ENCODE results near the gene SPTLC2.

Gene SPTLC2

GRCh38 chr14:77470224-77470870, 146.1 kb downstream of the SPTLC2 start:
- DNase-seq (ENCODE audit: low spot score) (no peak), FAIRE-seq (no peak)

- FAIRE-seq (no peak), DNase-seq (ENCODE audit: low spot score) (no peak)
Measured at GRCh38 chr14:77469539-77469938, 146.9 kb downstream of the SPTLC2 start.

GRCh38 chr14:77469067-77469505, 147.4 kb downstream of the SPTLC2 start:
- FAIRE-seq (no peak), DNase-seq (ENCODE audit: low spot score) (no peak)

- FAIRE-seq (no peak), DNase-seq (ENCODE audit: low spot score) (no peak)
Measured at GRCh38 chr14:77467801-77468200, 148.6 kb downstream of the SPTLC2 start.

GRCh38 chr14:77459072-77459723, 157.2 kb downstream of the SPTLC2 start:
- no peak for FAIRE-seq
- DNase-seq (ENCODE audit: low spot score): peak; percentile 12

GRCh38 chr14:77458249-77458950, 158.0 kb downstream of the SPTLC2 start:
- DNase-seq (ENCODE audit: low spot score) (no peak), FAIRE-seq (no peak)

GRCh38 chr14:77457522-77458248, 158.8 kb downstream of the SPTLC2 start, which contains the start of the genes AHSA1 and VIPAS39:
Gene AHSA1, plus strand, starts transcription at chr14:77458093. Its CDS starts 97 bp downstream, at chr14:77458190.
Gene VIPAS39, minus strand, starts transcription at chr14:77457601. Its CDS starts 3,499 bp downstream, at chr14:77454102.
- DNase-seq (ENCODE audit: low spot score): peak; percentile 90
- FAIRE-seq: peak; percentile 65

- FAIRE-seq: no peak
- DNase-seq (ENCODE audit: low spot score): no peak
Measured at GRCh38 chr14:77457115-77457521, 159.3 kb downstream of the SPTLC2 start.

Data from RCC 7860 (cell line).